GM23248 (cell line): ENCODE results near the gene IL17A. TPM values are rescaled to one million over a fixed set of nuclear protein-coding genes. Genes with fewer than 3 reads are reported as not detected.

Experiments used
- DNase-seq: peaks from one replicate; pipeline ENCODE4 v3.0.0-alpha.2; 2015
- H2AFZ ChIP-seq: fragments of 200-600 bp; sonication (generic); 2 replicates; pipeline ENCODE4 v1.6.1; 2016; ENCODE audit warnings: antibody characterized with exemption
- H3F3A ChIP-seq: fragments of 200-600 bp; sonication (generic); 2 replicates; pipeline ENCODE4 v1.6.1; 2016; ENCODE audit warnings: mild to moderate bottlenecking, antibody characterized with exemption, mixed run types; ENCODE audit not compliant: insufficient read depth
- H3K27ac ChIP-seq: fragments of 200-600 bp; sonication (generic); 2 replicates; pipeline ENCODE4 v1.5.1; 2016; ENCODE audit warnings: mild to moderate bottlenecking
- H3K27me3 ChIP-seq: fragments of 200-600 bp; sonication (generic); replicated peaks from 2 replicates; pipeline ENCODE4 v1.6.1; 2016; ENCODE audit warnings: mild to moderate bottlenecking; ENCODE audit not compliant: insufficient read depth
- H3K36me3 ChIP-seq: fragments of 200-600 bp; sonication (generic); 2 replicates; pipeline ENCODE4 v1.6.1; 2016; ENCODE audit warnings: low read depth, mild to moderate bottlenecking
- H3K4me1 ChIP-seq: fragments of 200-600 bp; sonication (generic); 2 replicates; pipeline ENCODE4 v1.6.1; 2016; ENCODE audit warnings: mild to moderate bottlenecking; ENCODE audit not compliant: insufficient read depth
- H3K4me2 ChIP-seq: fragments of 200-600 bp; sonication (generic); one replicate; pipeline ENCODE4 v1.6.1; 2016; ENCODE audit warnings: mild to moderate bottlenecking; ENCODE audit not compliant: unreplicated experiment
- H3K4me3 ChIP-seq: fragments of 200-600 bp; sonication (generic); 2 replicates; pipeline ENCODE4 v1.5.1; 2016; ENCODE audit warnings: mild to moderate bottlenecking
- H3K79me2 ChIP-seq: fragments of 200-600 bp; sonication (generic); 2 replicates; pipeline ENCODE4 v1.6.1; 2016; ENCODE audit warnings: mild to moderate bottlenecking; ENCODE audit not compliant: insufficient read depth
- H3K9ac ChIP-seq: fragments of 200-600 bp; sonication (generic); 2 replicates; pipeline ENCODE4 v1.6.1; 2016; ENCODE audit warnings: mild to moderate bottlenecking
- H3K9me2 ChIP-seq: fragments of 200-600 bp; sonication (generic); 2 replicates; pipeline ENCODE4 v1.6.1; 2016; ENCODE audit warnings: mixed run types, mild to moderate bottlenecking, moderate library complexity; ENCODE audit not compliant: insufficient read depth
- H3K9me3 ChIP-seq: fragments of 200-600 bp; sonication (generic); one replicate; pipeline ENCODE4 v1.6.1; 2017; ENCODE audit warnings: low read depth
- H4K20me1 ChIP-seq: fragments of 200-600 bp; sonication (generic); 2 replicates; pipeline ENCODE4 v1.6.0; 2016; ENCODE audit not compliant: insufficient read depth
- EZH2 ChIP-seq: fragments of 200-600 bp; sonication (generic); IDR thresholded peaks from 2 replicates; pipeline ENCODE4 v1.6.1; 2018; ENCODE audit warnings: antibody characterized with exemption, mild to moderate bottlenecking; ENCODE audit not compliant: insufficient read depth, poor library complexity, severe bottlenecking
- EZH2phosphoT487 ChIP-seq: fragments of 200-600 bp; sonication (generic); IDR thresholded peaks from 2 replicates; pipeline ENCODE4 v1.6.1; 2018; ENCODE audit warnings: antibody characterized with exemption, moderate library complexity, mild to moderate bottlenecking, low read depth; ENCODE audit not compliant: insufficient read depth
- WGBS, 2 experiments: methylation state at CpG; one replicate each; pipeline ENCODE4 v1.1.6; 2015 to 2017; ENCODE audit warnings: low lambda C conversion rate in 2 of 2, low coverage in 1 of 2; ENCODE audit errors: missing lambda C conversion rate in 2 of 2; 5-methylcytosine and 5-hydroxymethylcytosine counted together
- in situ Hi-C: fragments of 300-500 bp; cut with MboI; formaldehyde crosslinking; loops from 2 replicates; pipeline ENCODE4 v1.15.0; 2020
- polyA plus RNA-seq: library from polyadenylated mRNA; unstranded; fragments of >200 nt; fragmentation: Nextera tagmentation; extraction: Ambion mirVana; gene quantifications from 2 replicates; pipeline ENCODE4 v1.2.1, GENCODE V29; 2016
- total RNA-seq: library from RNA; depleted of rRNA; stranded (reverse); fragments of >200 nt; shearing (Covaris generic); gene quantifications from 2 replicates; pipeline ENCODE4 v1.2.3, GENCODE V29; 2014

The IL17A gene
- total and polyA plus RNA-seq, 2 experiments from 2014 or later = not detected

DNA sequence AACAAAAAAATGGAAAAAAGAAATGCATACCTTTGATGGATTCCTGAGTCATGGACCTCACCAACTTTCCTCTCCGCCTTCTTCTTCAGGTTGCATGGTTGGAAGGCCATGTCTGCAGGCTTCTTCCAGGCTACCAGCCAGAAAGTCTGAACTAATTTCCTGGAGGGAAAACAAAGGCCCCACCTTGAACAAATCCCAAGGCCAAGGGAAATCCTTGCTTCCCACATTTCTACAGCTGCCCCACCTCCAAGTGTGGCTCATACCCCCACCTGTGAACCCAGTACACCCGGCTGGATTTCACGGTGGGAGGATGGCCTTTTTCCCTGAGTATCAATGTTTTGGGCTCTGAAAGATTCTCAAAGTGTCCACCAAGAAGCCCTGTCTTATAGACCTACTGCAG, 22.4 kb downstream of the IL17A start:
- Histone ChIP-seq H3K9me3 (no peaks in the 10 kb centered on the region), H3F3A (no peaks in the 10 kb centered on the region), H3K27ac (no peak overlapping the region), H3K36me3 (no peaks in the 10 kb centered on the region), H2AFZ (no peak overlapping the region), H3K27me3 (no peaks in the 10 kb centered on the region; the same call in 1 of the 2 replicates), H3K4me3 (no peak overlapping the region), H3K9me2 (no peaks in the 10 kb centered on the region), H4K20me1 (no peaks in the 10 kb centered on the region), H3K4me2 (no peak overlapping the region), H3K79me2 (no peaks in the 10 kb centered on the region), H3K4me1 (no peaks in the 10 kb centered on the region), H3K9ac (no peak overlapping the region)
- TF ChIP-seq EZH2 (no peak), EZH2phosphoT487 (no peak)
- in situ Hi-C loops = no loop called here
- WGBS, 2 experiments = 41 to 47% methylated on average over 3 of the region's 3 CpGs
- no peak for DNase-seq

DNA sequence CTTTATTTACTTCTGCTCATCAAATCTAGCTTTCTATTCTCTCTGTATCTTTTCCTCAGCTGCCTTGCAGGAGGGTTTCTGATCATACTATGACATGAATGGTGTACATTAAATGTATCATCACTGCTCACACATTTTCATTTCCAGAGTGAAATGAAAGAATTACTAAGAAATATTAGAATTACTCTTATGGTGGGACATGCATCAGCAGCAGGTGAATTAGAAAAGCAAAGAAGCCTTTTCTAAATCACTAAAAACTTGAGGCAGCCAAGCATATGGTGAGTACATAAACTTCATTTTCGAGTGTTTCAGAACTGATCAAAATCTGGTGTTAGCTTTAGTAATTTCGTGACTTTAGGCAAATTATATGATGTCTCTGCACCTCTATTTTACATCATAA, 23.6 kb downstream of the IL17A start:
- 2 to 8% methylated on average over 2 of the region's 2 CpGs for WGBS, 2 experiments
- H3K36me3 ChIP-seq = no peaks in the 10 kb centered on the region
- in situ Hi-C loops = no loop called here

DNA sequence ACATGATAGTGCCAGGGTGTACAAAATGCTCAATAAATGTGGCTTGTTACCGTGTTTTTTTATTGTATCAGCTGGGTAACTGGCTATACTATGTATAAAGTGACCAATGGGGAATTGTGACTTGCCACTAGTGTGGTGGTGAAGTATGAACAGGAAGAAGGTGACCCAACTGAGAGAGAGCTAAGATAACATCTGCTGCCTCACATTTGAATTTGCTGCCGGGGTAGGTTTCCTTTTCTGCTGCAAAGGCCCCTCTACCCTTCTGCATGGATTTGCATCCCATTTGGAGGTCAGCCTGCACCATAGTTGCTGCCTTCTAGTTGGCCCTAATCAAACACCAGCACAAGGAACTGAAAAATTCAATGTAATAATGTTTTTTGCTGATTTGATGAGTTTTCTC, 24.1 kb downstream of the IL17A start:
- no peak for DNase-seq
- H3F3A ChIP-seq = no peaks in the 10 kb centered on the region
- no peaks in the 10 kb centered on the region for H3K4me1 ChIP-seq
- no peak overlapping the region for H3K27ac ChIP-seq
- no peak overlapping the region for H3K4me3 ChIP-seq
- no peak overlapping the region for H3K9ac ChIP-seq
- H4K20me1 ChIP-seq = no peaks in the 10 kb centered on the region
- WGBS, 2 experiments = 25 to 42% methylated on average over 2 of the region's 2 CpGs
- H3K4me2 ChIP-seq = no peak overlapping the region
- H3K27me3 ChIP-seq = no peaks in the 10 kb centered on the region; the same call in 1 of the 2 replicates
- no peaks in the 10 kb centered on the region for H3K79me2 ChIP-seq
- no peak for TF ChIP-seq EZH2
- TF ChIP-seq EZH2phosphoT487 = no peak
- H3K9me2 ChIP-seq = no peaks in the 10 kb centered on the region
- no peak overlapping the region for H2AFZ ChIP-seq
- no peaks in the 10 kb centered on the region for H3K36me3 ChIP-seq
- in situ Hi-C loops = no loop called here
- no peaks in the 10 kb centered on the region for H3K9me3 ChIP-seq

More for the DNA sequence above, 23.6 kb downstream of the IL17A start:
- Histone ChIP-seq H3K9me2 (no peaks in the 10 kb centered on the region), H3K4me3 (no peak overlapping the region), H3K9me3 (no peaks in the 10 kb centered on the region), H3K4me2 (no peak overlapping the region), H3K79me2 (no peaks in the 10 kb centered on the region), H2AFZ (no peak overlapping the region), H3K27me3 (no peaks in the 10 kb centered on the region; the same call in 1 of the 2 replicates), H4K20me1 (no peaks in the 10 kb centered on the region), H3K27ac (no peak overlapping the region), H3F3A (no peaks in the 10 kb centered on the region), H3K9ac (no peak overlapping the region), H3K4me1 (no peaks in the 10 kb centered on the region)
- TF ChIP-seq EZH2phosphoT487 (no peak), EZH2 (no peak)
- DNase-seq = no peak

DNA sequence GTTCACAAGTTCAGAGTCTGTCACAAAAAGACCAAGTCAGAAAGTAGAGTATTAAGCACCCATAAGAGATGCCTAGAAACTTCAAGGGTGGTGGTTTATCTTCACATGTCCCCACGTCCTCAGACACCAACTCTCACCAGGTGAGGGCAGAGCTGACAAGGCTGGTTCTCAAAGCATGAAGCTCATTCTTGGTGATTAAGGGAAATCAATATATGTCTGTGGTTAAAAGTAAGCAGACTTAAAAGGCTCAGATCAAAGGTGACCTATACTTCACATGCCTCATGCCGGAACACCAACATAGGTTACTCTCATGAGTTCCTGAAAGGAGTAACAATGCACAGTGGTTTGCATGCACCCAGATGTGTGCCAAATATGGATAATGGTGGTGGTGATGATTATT, 27.0 kb downstream of the IL17A start:
- H3K4me1 ChIP-seq = no peaks in the 10 kb centered on the region
- H3K79me2 ChIP-seq = no peaks in the 10 kb centered on the region
- no peak for DNase-seq
- H3K27me3 ChIP-seq = no peaks in the 10 kb centered on the region; the same call in 1 of the 2 replicates
- no peak overlapping the region for H3K9ac ChIP-seq
- H3K27ac ChIP-seq = no peak overlapping the region
- no peaks in the 10 kb centered on the region for H3K36me3 ChIP-seq
- TF ChIP-seq EZH2 (no peak), EZH2phosphoT487 (no peak)
- H3K9me3 ChIP-seq = no peaks in the 10 kb centered on the region
- in situ Hi-C loops = no loop called here
- no peak overlapping the region for H2AFZ ChIP-seq
- WGBS, 2 experiments = 17 to 23% methylated on average over 2 of the region's 2 CpGs
- no peaks in the 10 kb centered on the region for H4K20me1 ChIP-seq
- H3F3A ChIP-seq = no peaks in the 10 kb centered on the region
- no peaks in the 10 kb centered on the region for H3K9me2 ChIP-seq
- no peak overlapping the region for H3K4me2 ChIP-seq
- no peak overlapping the region for H3K4me3 ChIP-seq

DNA sequence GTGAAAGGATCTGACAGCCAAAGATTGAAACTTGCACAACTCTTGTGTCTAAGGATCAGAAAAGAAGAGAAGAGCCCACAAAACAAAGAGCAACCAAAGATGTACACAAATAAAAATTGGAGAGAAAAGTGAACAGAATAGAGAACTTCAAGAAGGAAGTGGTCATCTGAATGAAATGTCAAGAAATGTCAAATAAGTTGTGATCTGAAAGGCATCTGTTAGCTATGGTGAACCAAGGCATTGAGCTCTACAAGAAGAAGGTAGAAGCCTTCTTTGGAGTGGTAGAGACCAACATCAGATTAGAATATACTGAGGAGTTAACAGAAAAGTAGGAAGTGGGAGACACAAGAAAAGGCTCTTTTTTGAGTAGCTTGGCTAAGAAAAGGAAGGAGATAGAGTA, 29.6 kb downstream of the IL17A start:
- H3K9me2 ChIP-seq = no peaks in the 10 kb centered on the region
- H3K9ac ChIP-seq = no peak overlapping the region
- H3K4me2 ChIP-seq = no peak overlapping the region
- no peaks in the 10 kb centered on the region for H3K79me2 ChIP-seq
- no peaks in the 10 kb centered on the region for H3F3A ChIP-seq
- H4K20me1 ChIP-seq = no peaks in the 10 kb centered on the region
- no peaks in the 10 kb centered on the region; the same call in 1 of the 2 replicates for H3K27me3 ChIP-seq
- no peaks in the 10 kb centered on the region for H3K36me3 ChIP-seq
- H3K9me3 ChIP-seq = no peaks in the 10 kb centered on the region
- H2AFZ ChIP-seq = no peak overlapping the region
- in situ Hi-C loops = no loop called here
- H3K4me1 ChIP-seq = no peaks in the 10 kb centered on the region
- H3K27ac ChIP-seq = no peak overlapping the region
- no peak overlapping the region for H3K4me3 ChIP-seq
- DNase-seq = no peak
- TF ChIP-seq EZH2phosphoT487 = no peak
- TF ChIP-seq EZH2 = no peak
